ENCODE data around the gene SCP2.

The SCP2 gene

DNA sequence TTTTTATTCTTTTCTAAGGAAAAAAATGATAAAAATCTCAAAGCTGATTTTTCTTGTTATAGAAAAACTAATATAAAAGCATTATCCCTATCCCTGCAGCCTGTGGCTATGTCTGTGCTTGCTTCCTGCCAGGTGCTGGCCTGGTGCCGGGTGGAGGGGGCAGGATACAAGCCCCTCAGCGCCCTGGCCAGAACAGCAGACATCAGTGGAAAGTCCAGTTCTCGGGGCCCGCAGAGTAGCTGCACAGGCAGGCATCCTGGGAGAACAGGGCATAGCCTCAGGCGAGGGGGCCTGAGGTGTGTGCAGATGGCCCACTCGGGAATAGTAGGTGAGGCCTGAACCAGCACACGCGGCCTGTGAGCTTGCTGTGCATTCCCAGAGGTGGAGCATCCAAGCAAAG lies 158.3 kb downstream of the SCP2 start:
- no peak for DNase-seq

- no peak for DNase-seq
Measured at GRCh38 chr1:53086491-53087070, 159.5 kb downstream of the SCP2 start.

- DNase-seq = no peak
Measured at GRCh38 chr1:53087332-53088285, 160.5 kb downstream of the SCP2 start.

DNA sequence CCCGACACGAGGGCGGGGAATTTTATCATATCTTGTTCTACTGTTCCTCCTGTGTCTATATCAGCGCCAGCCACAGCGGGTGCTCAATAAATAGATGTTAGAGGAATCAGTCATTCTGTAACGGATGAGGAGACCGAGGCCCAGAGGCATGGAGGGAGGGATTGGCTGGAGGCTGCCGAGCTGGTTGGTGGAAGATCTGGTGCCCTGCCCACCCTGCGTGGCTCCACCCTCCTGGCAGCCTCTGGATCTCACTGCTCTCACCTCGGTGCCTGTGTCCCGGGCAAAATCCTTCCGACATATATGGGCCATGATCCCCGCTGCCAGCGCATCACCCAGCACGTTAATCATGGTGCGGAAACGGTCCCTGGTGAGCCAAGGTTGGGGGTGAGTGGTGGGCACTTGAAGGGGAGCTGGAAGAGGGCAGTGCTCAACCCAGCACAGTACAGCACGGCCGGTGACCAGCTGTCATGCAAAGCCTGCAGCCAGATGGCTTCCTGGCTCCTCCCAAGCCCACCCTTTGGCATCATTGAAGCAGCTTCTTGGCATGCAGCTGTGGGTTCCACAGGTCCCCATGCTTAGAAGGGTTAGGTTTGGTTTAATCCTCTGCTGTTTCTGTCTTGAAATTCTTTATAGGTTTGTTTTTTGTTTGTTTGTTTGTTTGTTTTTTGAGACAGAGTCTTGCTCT lies 161.7 kb downstream of the SCP2 start:
- no peak for DNase-seq

- no peak for DNase-seq
Measured at GRCh38 chr1:53089478-53090226, 162.6 kb downstream of the SCP2 start.

DNA sequence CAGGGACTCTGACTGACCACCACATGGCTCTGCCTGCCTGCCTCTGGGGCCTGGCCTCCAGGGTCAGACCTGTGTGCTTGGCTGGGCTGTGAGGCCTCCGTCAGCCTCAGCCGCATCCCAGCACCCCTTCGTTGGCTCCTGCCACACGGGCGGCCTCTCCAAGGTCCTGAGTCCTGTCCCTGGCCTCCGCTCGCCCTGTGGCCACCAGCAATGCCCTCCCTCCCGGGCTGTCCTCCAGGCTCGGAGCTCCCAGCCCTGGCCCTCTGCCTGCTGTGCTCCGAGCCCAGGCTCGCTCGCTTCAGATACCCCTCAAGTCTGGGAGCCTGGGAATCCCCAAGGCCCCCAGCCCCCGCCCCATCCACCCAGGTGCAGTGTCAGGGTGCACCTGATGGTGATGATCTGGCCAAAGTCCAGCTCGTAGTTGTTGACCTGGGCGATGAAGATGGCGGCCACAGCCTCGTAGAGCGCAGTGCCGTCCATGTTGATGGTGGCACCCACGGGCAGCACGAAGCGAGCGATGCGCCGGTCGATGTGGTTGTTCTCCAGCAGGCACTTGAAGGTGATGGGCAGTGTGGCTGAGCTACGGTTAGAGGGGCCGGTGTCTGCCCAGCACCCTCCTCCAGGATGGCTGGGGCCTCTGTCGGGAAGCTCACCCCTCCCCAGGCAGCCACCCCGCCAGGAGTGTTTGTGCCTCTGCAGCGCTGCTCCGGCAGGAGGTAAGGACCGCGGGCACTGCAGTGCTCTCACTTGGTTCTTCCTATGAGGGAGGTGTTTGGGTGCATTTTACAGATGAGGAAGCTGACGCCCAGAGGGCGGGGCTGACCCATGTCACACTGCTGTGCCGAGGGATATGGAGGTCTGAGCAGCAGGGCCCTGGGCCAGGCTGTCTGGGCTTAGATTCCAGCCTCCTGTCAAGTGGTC lies 163.4 kb downstream of the SCP2 start:
- DNase-seq = no peak

- DNase-seq = no peak
Measured at GRCh38 chr1:53091841-53092645, 165.0 kb downstream of the SCP2 start.

DNA sequence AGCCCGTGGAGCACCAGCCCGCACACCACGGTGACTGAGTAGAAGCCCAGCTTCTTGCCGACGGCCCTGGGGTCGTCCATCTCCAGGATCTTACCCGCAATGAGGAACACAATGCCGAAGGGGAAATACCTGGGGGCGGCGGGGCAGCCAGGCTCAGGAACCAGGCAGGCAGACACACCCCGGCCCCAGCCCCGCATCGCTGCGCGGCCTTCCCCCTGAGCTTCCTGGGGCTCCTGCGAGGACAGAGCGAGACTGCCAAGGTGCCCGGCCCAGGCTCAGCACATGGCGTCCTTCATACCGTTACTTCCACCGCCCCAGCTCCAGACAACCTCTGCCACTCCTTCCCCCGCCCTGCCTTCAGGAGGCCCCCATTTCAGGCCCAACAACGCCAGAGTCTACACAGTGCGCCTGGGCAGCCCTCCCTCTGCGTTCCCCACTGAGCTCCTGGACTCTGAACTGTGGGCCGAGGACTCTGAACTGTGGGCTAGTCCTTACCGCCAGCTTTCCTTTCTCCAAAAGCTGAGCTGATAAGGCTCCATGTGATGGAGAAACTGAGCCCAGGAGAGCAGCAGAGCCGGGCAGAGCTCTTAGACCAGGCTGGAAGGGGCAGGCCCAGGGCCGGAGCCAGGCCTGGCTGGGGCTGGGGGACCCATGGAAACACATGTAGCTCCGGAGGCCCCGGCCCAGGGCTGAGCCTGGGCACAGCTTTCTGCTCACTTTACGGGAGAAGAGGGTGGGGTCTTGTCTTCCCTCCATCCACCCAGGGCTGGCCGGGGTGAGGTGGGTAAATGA lies 165.8 kb downstream of the SCP2 start:
- no peak for DNase-seq

DNA sequence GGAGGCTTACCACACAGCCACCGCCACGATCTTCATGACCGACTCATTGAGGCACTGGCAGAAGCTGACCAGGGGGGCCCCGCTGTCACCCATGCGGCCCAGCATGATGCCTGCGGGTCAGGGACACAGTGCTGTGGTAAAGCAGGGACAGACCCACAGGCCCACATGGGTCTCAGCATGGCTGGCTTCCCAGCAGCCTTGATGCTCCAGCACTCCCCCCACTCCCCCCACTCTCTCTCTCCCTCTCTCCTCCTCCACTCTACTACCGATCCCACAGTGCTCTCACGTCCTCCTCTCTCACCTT lies 166.3 kb downstream of the SCP2 start:
- no peak for DNase-seq

DNA sequence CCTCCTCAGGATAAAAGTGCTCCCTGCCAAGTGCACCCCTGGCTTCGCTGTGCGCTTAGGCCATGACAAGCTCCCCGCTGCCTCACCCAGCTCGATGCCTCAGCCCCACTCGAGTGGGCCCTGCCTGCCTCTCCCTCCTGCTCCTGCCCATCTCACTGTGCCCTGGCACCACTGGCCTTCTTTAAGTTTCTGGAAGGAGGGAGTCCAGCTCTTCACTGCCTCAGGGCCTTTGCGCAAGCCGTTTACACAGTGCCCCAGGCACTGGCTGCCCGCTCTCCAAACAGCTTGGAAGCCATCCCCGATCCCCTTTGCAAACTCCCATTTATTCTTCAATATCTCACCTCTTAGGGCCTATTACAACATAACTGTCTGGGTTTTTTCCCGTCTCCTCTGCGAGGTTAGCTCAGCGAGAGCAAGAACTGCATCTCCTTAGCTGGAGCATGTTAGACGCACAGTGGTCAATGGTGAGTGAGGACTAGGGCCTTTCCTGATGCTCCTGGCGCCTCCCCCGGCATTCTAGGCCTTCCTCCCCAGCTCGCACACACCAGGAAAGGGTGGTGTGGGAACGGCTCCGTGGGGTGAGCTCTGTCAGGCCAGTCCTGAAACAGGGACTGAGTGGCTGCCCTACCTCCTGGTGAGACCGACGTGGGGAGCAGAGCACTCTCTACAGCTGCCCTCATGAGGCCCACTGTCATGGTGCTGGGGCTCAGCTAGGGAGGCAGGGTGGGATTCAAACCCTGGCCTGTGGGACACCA lies 166.9 kb downstream of the SCP2 start:
- no peak for DNase-seq

GRCh38 chr1:53094533-53094919 lies 167.4 kb downstream of the SCP2 start:
- no peak for DNase-seq
